ENCODE measurements around the gene MRPL55. TPM values are rescaled to one million over a fixed set of nuclear protein-coding genes. Genes with fewer than 3 reads are reported as not detected.

MRPL55 gene
- total RNA-seq, 2 donors from 2014 or later = 120 to 136 TPM

- TF ChIP-seq POLR2AphosphoS5 (IDR thresholded peaks at IDR 0.05) (no peak), CTCF (IDR thresholded peaks at IDR 0.05) (no peak), POLR2A (IDR thresholded peaks at IDR 0.05) (no peak)
- no peaks in the 10 kb centered on the region for H3K9me3 ChIP-seq
- no peak overlapping the region for H3K4me3 ChIP-seq
- H3K36me3 ChIP-seq = no peaks in the 10 kb centered on the region
- intact Hi-C loops (cut with DNase I) = no loop called here
- H3K27me3 ChIP-seq (replicated peaks; ENCODE audit: insufficient read depth) = no peaks in the 10 kb centered on the region
- no peak for DNase-seq (ENCODE audit: low spot score)
- peaks cover 57% of the 10 kb centered on the region for H3K4me1 ChIP-seq (replicated peaks)
- 22% methylated on average over 2 of the region's 2 CpGs for WGBS
- H3K27ac ChIP-seq = no peak overlapping the region
These were observed 18.5 kb downstream of the MRPL55 start for GRCh38 chr1:228090613-228091081.

- intact Hi-C loops (cut with DNase I) = loop anchor here (10.0 kb wide), 1 partner anchor 325 kb away; no protein-coding TSS in a partner anchor
- no peaks in the 10 kb centered on the region for H3K36me3 ChIP-seq
- no peaks in the 10 kb centered on the region for H3K27me3 ChIP-seq (replicated peaks; ENCODE audit: insufficient read depth)
- 68% methylated on average over 12 of the region's 12 CpGs for WGBS
- no peak for TF ChIP-seq POLR2A (IDR thresholded peaks at IDR 0.05)
- TF ChIP-seq POLR2AphosphoS5 (IDR thresholded peaks at IDR 0.05) = no peak
- no peak for TF ChIP-seq CTCF (IDR thresholded peaks at IDR 0.05)
- H3K4me1 ChIP-seq (replicated peaks) = peaks cover 66% of the 10 kb centered on the region
- no peak overlapping the region for H3K4me3 ChIP-seq
- H3K27ac ChIP-seq = no peak overlapping the region
- DNase-seq (ENCODE audit: low spot score) = no peak
- H3K9me3 ChIP-seq = no peaks in the 10 kb centered on the region
These were observed 19.3 kb downstream of the MRPL55 start for GRCh38 chr1:228089519-228090380.

GRCh38 chr1:228088586-228089498 is 20.3 kb downstream of the MRPL55 start:
- H3K36me3 ChIP-seq = no peaks in the 10 kb centered on the region
- intact Hi-C loops (cut with DNase I) = loop anchor here (10.0 kb wide), 1 partner anchor 324 kb away; no protein-coding TSS in a partner anchor
- DNase-seq (ENCODE audit: low spot score) = no peak
- H3K9me3 ChIP-seq = no peaks in the 10 kb centered on the region
- WGBS = 69% methylated on average over 21 of the region's 21 CpGs
- H3K4me1 ChIP-seq (replicated peaks) = peaks cover 69% of the 10 kb centered on the region
- H3K27me3 ChIP-seq (replicated peaks; ENCODE audit: insufficient read depth) = no peaks in the 10 kb centered on the region
- H3K27ac ChIP-seq = no peak overlapping the region
- H3K4me3 ChIP-seq = no peak overlapping the region
- no peak for TF ChIP-seq CTCF (IDR thresholded peaks at IDR 0.05)
- no peak for TF ChIP-seq POLR2A (IDR thresholded peaks at IDR 0.05)
- no peak for TF ChIP-seq POLR2AphosphoS5 (IDR thresholded peaks at IDR 0.05)

GRCh38 chr1:228087771-228088251 is 21.3 kb downstream of the MRPL55 start:
- 38% methylated on average over 7 of the region's 7 CpGs for WGBS
- intact Hi-C loops (cut with DNase I) = loop anchor here (10.0 kb wide), 1 partner anchor 323 kb away; no protein-coding TSS in a partner anchor
- TF ChIP-seq CTCF (IDR thresholded peaks at IDR 0.05) (no peak), POLR2AphosphoS5 (IDR thresholded peaks at IDR 0.05) (no peak), POLR2A (IDR thresholded peaks at IDR 0.05) (no peak)
- H3K4me1 ChIP-seq (replicated peaks) = peaks cover 65% of the 10 kb centered on the region
- no peaks in the 10 kb centered on the region for H3K36me3 ChIP-seq
- no peaks in the 10 kb centered on the region for H3K27me3 ChIP-seq (replicated peaks; ENCODE audit: insufficient read depth)
- H3K9me3 ChIP-seq = no peaks in the 10 kb centered on the region
- H3K27ac ChIP-seq = peak overlapping the region in 1 of 2 donors; percentile 14
- DNase-seq (ENCODE audit: low spot score) = no peak
- no peak overlapping the region for H3K4me3 ChIP-seq

Measured in prostate gland (tissue), 2 donors.